ENCODE results near the gene PTGES2. TPM values are rescaled to one million over a fixed set of nuclear protein-coding genes. Genes with fewer than 3 reads are reported as not detected.

Gene PTGES2
- total and polyA plus RNA-seq, 2 of the 13 experiments (the other 11 are each of a cell fraction or from before 2014, with no cell fraction given) = 63.7 to 79.8 TPM

DNA sequence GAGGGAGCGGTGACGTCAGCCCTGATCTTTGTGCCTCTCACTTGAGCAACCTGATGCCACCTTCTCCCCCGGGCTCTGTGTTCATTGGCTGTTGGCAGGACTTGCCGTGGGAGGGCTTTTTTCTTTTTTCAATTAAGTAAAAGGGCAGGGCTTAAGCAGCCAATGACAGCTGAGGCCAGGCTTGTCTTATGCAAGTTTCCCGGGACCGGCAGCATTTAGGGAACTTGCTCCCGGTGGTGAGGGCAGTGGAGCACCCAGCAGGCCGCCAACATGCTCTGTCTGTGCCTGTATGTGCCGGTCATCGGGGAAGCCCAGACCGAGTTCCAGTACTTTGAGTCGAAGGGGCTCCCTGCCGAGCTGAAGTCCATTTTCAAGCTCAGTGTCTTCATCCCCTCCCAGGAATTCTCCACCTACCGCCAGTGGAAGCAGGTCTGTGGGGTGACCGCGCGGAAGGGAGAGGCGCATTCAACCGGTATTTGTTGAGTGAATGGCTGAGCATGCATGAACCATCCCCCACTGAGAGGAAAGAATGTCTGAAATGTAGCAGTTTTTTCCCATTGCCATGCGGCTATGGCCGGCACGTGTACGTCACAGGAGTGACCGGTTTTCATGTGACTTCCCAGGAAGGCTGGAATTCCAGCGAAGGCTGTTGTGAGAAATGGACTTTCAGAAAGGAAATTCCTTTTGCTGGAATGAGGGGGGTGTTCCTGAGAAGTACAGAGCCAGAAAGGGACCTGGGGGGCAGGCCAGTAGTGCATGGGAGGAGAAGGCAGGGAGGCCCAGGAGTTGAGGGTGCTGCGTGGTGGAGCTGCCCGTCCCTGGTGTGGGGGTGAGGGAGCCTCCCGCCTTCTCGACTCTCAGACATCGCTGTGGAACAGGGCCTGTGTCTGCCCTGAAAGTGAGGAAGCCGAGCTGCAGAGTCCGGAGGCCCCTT, 29.0 kb downstream of the PTGES2 start (continued):
- TF ChIP-seq ZSCAN12 (CRISPR knock-in tag; IDR thresholded peaks at IDR 0.05) (0 out of 2 replicates have a peak, but pooled peaks have one; percentile 64), SIN3A (IDR thresholded peaks at IDR 0.05; ENCODE audit: borderline replicate concordance, low read depth, low read length) (peak; percentile 97), ZNF124 (CRISPR knock-in tag; IDR thresholded peaks at IDR 0.05) (peak; percentile 40; the same call in 1 of the 2 replicates), PHF20 (CRISPR knock-in tag; IDR thresholded peaks at IDR 0.05) (peak; percentile 44; the same call in 1 of the 2 replicates), ATF7-NPFF (CRISPR knock-in tag; IDR thresholded peaks at IDR 0.05; ENCODE audit: low read depth) (0 out of 2 replicates have a peak, but pooled peaks have one; percentile 30), MAZ (IDR thresholded peaks at IDR 0.05; ENCODE audit: borderline replicate concordance, low read depth, low read length) (no peak), MAZ (CRISPR knock-in tag; IDR thresholded peaks at IDR 0.05; ENCODE audit: low read depth) (0 out of 2 replicates have a peak, but pooled peaks have one; percentile 42), KLF9 (CRISPR knock-in tag; IDR thresholded peaks at IDR 0.05; ENCODE audit: low read depth) (no peak), ARHGAP35 (CRISPR knock-in tag; IDR thresholded peaks at IDR 0.05; ENCODE audit: borderline replicate concordance) (no peak), ZNF781 (CRISPR knock-in tag; IDR thresholded peaks at IDR 0.05; ENCODE audit: borderline replicate concordance, not compliant biosample characterization) (peak; percentile 25), HDAC6 (IDR thresholded peaks at IDR 0.05; ENCODE audit: low read depth, low read length) (no peak), TP53 (CRISPR knock-in tag; conservative IDR thresholded peaks at IDR 0.05) (no peak), KDM6A (CRISPR knock-in tag; IDR thresholded peaks at IDR 0.05; ENCODE audit: low read depth) (no peak)
- TF ChIP-seq, protein P1, sequence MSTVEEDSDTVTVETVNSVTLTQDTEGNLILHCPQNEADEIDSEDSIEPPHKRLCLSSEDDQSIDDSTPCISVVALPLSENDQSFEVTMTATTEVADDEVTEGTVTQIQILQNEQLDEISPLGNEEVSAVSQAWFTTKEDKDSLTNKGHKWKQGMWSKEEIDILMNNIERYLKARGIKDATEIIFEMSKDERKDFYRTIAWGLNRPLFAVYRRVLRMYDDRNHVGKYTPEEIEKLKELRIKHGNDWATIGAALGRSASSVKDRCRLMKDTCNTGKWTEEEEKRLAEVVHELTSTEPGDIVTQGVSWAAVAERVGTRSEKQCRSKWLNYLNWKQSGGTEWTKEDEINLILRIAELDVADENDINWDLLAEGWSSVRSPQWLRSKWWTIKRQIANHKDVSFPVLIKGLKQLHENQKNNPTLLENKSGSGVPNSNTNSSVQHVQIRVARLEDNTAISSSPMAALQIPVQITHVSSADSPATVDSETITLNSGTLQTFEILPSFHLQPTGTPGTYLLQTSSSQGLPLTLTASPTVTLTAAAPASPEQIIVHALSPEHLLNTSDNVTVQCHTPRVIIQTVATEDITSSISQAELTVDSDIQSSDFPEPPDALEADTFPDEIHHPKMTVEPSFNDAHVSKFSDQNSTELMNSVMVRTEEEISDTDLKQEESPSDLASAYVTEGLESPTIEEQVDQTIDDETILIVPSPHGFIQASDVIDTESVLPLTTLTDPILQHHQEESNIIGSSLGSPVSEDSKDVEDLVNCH (CRISPR knock-in tag; IDR thresholded peaks at IDR 0.05) = no peak
- TF ChIP-seq, protein P2, sequence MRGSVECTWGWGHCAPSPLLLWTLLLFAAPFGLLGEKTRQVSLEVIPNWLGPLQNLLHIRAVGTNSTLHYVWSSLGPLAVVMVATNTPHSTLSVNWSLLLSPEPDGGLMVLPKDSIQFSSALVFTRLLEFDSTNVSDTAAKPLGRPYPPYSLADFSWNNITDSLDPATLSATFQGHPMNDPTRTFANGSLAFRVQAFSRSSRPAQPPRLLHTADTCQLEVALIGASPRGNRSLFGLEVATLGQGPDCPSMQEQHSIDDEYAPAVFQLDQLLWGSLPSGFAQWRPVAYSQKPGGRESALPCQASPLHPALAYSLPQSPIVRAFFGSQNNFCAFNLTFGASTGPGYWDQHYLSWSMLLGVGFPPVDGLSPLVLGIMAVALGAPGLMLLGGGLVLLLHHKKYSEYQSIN (CRISPR knock-in tag; IDR thresholded peaks at IDR 0.05; ENCODE audit: borderline replicate concordance) = no peak
- TF ChIP-seq, protein P3, sequence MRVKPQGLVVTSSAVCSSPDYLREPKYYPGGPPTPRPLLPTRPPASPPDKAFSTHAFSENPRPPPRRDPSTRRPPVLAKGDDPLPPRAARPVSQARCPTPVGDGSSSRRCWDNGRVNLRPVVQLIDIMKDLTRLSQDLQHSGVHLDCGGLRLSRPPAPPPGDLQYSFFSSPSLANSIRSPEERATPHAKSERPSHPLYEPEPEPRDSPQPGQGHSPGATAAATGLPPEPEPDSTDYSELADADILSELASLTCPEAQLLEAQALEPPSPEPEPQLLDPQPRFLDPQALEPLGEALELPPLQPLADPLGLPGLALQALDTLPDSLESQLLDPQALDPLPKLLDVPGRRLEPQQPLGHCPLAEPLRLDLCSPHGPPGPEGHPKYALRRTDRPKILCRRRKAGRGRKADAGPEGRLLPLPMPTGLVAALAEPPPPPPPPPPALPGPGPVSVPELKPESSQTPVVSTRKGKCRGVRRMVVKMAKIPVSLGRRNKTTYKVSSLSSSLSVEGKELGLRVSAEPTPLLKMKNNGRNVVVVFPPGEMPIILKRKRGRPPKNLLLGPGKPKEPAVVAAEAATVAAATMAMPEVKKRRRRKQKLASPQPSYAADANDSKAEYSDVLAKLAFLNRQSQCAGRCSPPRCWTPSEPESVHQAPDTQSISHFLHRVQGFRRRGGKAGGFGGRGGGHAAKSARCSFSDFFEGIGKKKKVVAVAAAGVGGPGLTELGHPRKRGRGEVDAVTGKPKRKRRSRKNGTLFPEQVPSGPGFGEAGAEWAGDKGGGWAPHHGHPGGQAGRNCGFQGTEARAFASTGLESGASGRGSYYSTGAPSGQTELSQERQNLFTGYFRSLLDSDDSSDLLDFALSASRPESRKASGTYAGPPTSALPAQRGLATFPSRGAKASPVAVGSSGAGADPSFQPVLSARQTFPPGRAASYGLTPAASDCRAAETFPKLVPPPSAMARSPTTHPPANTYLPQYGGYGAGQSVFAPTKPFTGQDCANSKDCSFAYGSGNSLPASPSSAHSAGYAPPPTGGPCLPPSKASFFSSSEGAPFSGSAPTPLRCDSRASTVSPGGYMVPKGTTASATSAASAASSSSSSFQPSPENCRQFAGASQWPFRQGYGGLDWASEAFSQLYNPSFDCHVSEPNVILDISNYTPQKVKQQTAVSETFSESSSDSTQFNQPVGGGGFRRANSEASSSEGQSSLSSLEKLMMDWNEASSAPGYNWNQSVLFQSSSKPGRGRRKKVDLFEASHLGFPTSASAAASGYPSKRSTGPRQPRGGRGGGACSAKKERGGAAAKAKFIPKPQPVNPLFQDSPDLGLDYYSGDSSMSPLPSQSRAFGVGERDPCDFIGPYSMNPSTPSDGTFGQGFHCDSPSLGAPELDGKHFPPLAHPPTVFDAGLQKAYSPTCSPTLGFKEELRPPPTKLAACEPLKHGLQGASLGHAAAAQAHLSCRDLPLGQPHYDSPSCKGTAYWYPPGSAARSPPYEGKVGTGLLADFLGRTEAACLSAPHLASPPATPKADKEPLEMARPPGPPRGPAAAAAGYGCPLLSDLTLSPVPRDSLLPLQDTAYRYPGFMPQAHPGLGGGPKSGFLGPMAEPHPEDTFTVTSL (CRISPR knock-in tag; IDR thresholded peaks at IDR 0.05; ENCODE audit: borderline replicate concordance) = no peak
